22Rv1 (cell line): ENCODE measurements around the gene SLC6A2.
A peak's percentile ranks its signal among the peaks of the same experiment; 100 is the strongest.

Experiments used
- H3K27ac ChIP-seq: fragments of 450-650 bp; 2 replicates; pipeline ENCODE4 v1.5.1; 2017
- CTCF ChIP-seq: fragments of 450-650 bp; IDR thresholded peaks from 2 replicates; pipeline ENCODE4 v1.5.1; 2017; ENCODE audit warnings: mild to moderate bottlenecking
- ZFX ChIP-seq: fragments of 450-650 bp; IDR thresholded peaks from 2 replicates; pipeline ENCODE4 v1.6.1; 2017; ENCODE audit warnings: antibody characterized with exemption, borderline replicate concordance

The SLC6A2 gene

GRCh38 chr16:55711959-55712876 lies 56.4 kb downstream of the SLC6A2 start:
- H3K27ac ChIP-seq: no peak overlapping the region
- TF ChIP-seq CTCF: peak; percentile 83
- no peak for TF ChIP-seq ZFX

- H3K27ac ChIP-seq: no peak overlapping the region
- TF ChIP-seq CTCF: no peak
- no peak for TF ChIP-seq ZFX
Observed at GRCh38 chr16:55713103-55713502, 57.3 kb downstream of the SLC6A2 start.

- H3K27ac ChIP-seq: no peak overlapping the region
- TF ChIP-seq ZFX (no peak), CTCF (no peak)
Observed at GRCh38 chr16:55717326-55717725, 61.5 kb downstream of the SLC6A2 start.

- no peak overlapping the region for H3K27ac ChIP-seq
- no peak for TF ChIP-seq CTCF
Observed at GRCh38 chr16:55725055-55725777, 69.4 kb downstream of the SLC6A2 start.

GRCh38 chr16:55728797-55729196 lies 73.0 kb downstream of the SLC6A2 start:
- no peak overlapping the region for H3K27ac ChIP-seq
- TF ChIP-seq ZFX (no peak), CTCF (no peak)

GRCh38 chr16:55730115-55730514 lies 74.3 kb downstream of the SLC6A2 start:
- TF ChIP-seq CTCF: no peak
- no peak for TF ChIP-seq ZFX

GRCh38 chr16:55732496-55732895 lies 76.7 kb downstream of the SLC6A2 start:
- no peak overlapping the region for H3K27ac ChIP-seq
- TF ChIP-seq ZFX (no peak), CTCF (no peak)

More at GRCh38 chr16:55730115-55730514, 74.3 kb downstream of the SLC6A2 start:
- H3K27ac ChIP-seq: no peak overlapping the region
